GM06990 (cell line): ENCODE data around the gene ARHGAP4.

ENCODE experiments used
- DNase-seq: peaks from one replicate; pipeline ENCODE4 v3.0.0-alpha.2; 2011; ENCODE audit not compliant: insufficient read length; ENCODE audit errors: extremely low read depth
- H3K27me3 ChIP-seq: replicated peaks from 2 replicates; pipeline ENCODE4 v1.6.0; 2011; ENCODE audit warnings: low read length; ENCODE audit not compliant: control insufficient read depth, insufficient read depth
- H3K36me3 ChIP-seq: 2 replicates; pipeline ENCODE4 v1.5.1; 2011; ENCODE audit warnings: low read length; ENCODE audit not compliant: control insufficient read depth, insufficient read depth
- H3K4me3 ChIP-seq: replicated peaks from 2 replicates; pipeline ENCODE4 v1.5.1; 2011; ENCODE audit warnings: low read depth, mild to moderate bottlenecking, control low read depth, low read length
- CTCF ChIP-seq: IDR thresholded peaks from 2 replicates; pipeline ENCODE4 v1.5.1; 2011; ENCODE audit warnings: low read length, control low read depth, mild to moderate bottlenecking, inconsistent platforms; ENCODE audit not compliant: insufficient read depth, poor library complexity, severe bottlenecking

The ARHGAP4 gene

GRCh38 chrX:153965406-153965805 is 39.3 kb upstream of the ARHGAP4 start:
- DNase-seq = no peak
- Histone ChIP-seq H3K4me3 (no peak overlapping the region), H3K36me3 (peaks cover 15% of the 10 kb centered on the region), H3K27me3 (no peaks in the 10 kb centered on the region)
- TF ChIP-seq CTCF = no peak

- Histone ChIP-seq H3K4me3 (no peak overlapping the region), H3K27me3 (no peaks in the 10 kb centered on the region), H3K36me3 (peaks cover 21% of the 10 kb centered on the region)
- no peak for DNase-seq
- no peak for TF ChIP-seq CTCF
Measured at GRCh38 chrX:153964105-153964504, 38.0 kb upstream of the ARHGAP4 start.

GRCh38 chrX:153963546-153963945 is 37.5 kb upstream of the ARHGAP4 start:
- Histone ChIP-seq H3K36me3 (peaks cover 22% of the 10 kb centered on the region), H3K27me3 (no peaks in the 10 kb centered on the region), H3K4me3 (no peak overlapping the region)
- no peak for DNase-seq
- no peak for TF ChIP-seq CTCF

- H3K36me3 ChIP-seq = peaks cover 32% of the 10 kb centered on the region
Measured at GRCh38 chrX:153961292-153961691, 35.2 kb upstream of the ARHGAP4 start.

GRCh38 chrX:153960786-153961185 is 34.7 kb upstream of the ARHGAP4 start:
- no peak for TF ChIP-seq CTCF
- Histone ChIP-seq H3K36me3 (peaks cover 37% of the 10 kb centered on the region), H3K4me3 (no peak overlapping the region), H3K27me3 (no peaks in the 10 kb centered on the region)
- no peak for DNase-seq

More at GRCh38 chrX:153961292-153961691, 35.2 kb upstream of the ARHGAP4 start:
- TF ChIP-seq CTCF = no peak
- Histone ChIP-seq H3K27me3 (no peaks in the 10 kb centered on the region), H3K4me3 (no peak overlapping the region)
- no peak for DNase-seq

- H3K36me3 ChIP-seq = peaks cover 42% of the 10 kb centered on the region
- DNase-seq = no peak
- no peak overlapping the region for H3K4me3 ChIP-seq
- no peak for TF ChIP-seq CTCF
- H3K27me3 ChIP-seq = no peaks in the 10 kb centered on the region
Measured at GRCh38 chrX:153960077-153960476, 34.0 kb upstream of the ARHGAP4 start.
